Inflammatory macrophage treated with lipopolysaccharide for 1 hour (primary cell): ENCODE measurements around the gene ULBP1.
"Not testable (repeated sequence)": the region's sequence is repeated elsewhere in the genome, so short reads cannot be mapped to it uniquely, and the experiment has no call there.

ENCODE experiments used
- DNase-seq, 2 donors: peaks; one replicate each; pipeline ENCODE4 v3.0.0-alpha.2; 2020 to 2022

ULBP1 gene

DNA sequence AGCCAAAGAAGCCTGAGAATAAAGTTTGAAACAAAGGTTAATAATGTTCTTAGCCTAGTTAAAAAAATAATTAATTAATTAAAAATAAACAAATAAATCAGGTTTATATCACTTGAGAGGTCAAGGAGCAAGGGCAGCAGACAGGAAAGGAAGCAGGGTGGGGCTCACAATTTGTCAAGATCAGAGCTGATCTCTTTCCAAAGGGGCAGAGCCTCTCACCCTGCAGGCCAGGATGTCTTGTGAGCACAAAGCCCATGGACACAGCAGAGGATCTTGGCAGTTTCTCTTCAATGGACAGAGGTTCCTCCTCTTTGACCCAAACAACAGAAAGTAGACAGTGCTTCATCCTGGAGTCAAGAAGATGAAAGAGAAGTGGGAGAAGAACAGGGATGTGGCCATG, 14.9 kb downstream of the ULBP1 start:
- no peak for DNase-seq

DNA sequence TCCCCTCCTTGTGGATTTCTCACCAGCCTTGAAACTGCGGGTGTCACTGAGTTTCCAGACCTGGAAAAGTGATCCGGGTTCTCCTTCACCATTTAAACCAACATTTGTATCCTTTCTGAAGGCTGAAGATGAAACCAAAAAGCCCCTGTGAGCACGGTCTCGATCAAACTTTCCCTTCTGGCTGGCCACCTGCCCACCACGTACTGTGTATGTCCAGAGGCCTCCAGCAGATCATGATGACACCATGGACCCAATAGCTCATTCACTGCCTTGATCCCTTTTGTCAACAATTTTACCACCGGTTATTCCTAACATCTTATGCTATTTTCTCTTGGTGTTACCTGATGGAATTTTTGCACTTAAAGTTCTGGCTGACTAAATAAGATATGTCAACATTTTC, 15.6 kb downstream of the ULBP1 start:
- no peak for DNase-seq

DNA sequence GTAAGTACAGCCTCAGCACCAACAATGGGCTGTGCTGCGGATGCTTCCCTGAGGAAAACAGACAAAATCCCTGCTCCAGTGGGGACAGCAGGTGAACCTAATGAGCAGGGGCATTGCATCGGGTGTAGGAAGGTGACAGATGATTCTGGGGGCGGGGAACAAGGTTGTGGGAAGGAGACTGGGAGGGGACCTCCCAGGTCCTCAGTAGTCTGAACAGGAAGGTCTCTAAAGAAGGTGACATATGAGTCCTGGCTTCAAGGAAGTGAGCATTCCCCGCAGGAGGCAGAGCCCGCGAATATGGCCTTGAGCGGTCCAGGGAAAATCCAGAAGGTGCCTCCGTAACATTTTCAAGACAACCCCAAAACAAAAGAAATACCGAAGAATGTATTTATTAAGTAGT, 19.4 kb downstream of the ULBP1 start:
- DNase-seq, result no peak

DNA sequence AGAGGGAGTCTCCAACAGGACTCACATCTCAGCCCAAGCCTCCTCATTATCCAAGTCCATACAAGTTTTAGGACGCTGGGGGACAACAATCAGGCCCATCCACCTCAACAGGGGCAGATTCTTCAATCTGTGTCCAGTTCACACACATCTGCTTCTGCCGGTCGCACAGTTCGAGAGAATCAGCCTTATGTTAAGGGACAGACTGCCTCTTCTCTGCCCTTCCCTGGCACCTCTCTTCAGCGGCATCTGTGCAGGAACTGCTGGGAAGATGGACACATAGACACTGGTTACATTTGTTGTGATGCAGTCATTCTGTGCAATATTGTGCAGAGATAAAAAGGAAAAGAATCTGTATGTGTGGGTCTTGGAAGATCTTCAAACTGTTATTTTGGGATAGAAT, 21.0 kb downstream of the ULBP1 start:
- no peak for DNase-seq

DNA sequence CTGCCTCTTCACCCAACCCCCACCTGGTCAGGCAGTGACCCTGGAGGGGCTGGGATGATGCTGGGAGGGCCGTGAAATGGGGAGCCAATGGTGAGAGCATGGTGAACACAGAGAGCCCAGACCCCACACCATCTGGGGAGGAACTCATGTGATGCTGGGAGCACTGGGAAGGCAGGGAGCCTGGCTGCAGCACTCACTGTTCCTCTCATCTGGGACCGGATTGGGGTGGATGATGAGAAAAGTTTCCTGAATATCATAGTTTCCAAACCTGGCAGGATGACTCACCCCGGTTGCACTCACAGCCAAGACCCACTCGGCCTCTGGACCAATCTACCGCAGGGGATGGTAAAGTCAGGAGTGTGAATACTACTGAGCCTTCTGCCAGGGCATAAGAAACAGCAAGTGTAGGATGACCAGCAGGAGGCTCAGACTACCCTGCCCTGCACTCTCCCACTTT, 21.8 kb downstream of the ULBP1 start:
- DNase-seq, result no peak

DNA sequence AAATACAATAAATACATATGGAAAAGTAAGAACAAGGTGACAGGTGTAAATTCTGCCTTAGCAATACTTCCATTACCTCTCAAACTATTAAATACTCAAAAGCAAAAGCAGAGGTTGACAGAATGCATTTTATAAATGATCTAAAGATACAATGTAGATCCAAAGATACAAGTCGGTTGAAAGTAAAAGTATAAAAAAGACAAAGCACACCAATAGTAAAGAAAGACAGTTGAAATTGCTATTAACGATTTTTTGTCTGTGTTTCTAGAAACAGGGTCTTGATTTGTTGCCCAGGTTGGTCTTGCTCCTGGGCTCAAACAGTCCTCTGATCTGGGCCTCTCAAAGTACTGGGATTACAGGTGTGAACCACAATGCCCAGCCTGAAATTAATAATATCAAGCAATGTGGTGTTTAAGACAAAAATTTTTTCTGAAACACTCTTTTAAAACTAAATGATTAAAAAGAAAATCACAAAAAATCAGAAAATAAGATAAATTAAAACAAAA, 23.9 kb downstream of the ULBP1 start:
- no peak for DNase-seq

DNA sequence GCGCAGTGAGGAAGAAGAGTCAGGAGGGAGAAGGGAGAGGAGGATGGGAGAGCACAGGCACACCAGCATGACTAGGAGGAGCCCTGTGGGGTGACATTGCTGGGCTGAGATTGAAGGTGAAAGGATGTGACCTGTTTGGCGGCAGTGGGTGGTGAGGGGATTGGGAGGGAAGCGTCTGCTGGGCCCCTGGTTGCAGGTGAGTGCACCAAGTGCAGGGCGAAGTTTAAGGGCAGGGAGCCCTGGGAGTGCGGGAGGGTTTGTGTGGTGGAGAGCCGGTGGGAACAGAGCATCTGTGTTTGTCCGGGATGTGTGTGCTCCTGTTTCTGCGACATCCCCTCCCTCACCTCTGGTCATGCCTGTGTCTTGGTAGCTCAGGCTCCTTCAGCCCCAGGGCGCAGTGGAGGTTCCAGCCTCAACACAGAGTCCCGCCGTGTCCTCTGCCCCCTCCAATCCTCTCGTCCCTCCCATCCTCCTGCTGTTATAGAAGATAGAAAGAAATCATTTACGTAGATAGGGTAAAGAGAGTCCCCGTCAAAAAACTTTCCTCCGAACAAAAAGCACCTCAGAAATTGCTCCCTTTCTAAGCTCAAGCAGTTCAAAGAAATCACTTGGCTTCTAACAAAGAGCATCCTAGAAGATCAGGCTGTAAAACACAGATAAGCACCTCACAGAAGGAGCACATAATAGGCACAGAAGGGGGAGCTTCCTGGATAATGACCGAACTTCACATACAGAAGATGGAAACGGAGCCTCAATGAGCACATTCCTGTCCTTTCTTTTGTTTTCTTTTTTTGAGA, 25.0 kb downstream of the ULBP1 start:
- no peak for DNase-seq

DNA sequence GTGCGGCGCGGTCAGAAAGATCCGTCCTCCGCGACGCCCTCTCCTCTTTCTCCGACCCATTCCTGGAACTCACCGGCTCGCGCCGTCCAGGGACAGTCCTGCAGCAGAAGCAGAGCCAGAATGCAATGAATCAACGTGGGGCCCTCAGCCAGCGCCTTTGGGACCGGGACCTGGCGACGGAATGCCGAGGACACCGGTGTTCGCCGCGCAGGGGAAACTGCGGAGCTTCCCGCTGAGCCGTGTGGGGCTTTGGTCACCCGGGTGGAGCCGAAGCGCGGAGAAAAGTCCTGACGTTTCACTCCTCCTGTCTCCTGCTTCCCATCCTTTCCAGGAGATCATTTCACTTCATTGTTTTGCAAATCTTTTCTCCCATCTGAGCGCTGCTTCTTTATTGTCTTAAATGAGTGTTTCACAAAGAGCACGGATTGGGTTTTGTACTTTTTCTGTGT, 26.5 kb downstream of the ULBP1 start:
- no peak for DNase-seq

DNA sequence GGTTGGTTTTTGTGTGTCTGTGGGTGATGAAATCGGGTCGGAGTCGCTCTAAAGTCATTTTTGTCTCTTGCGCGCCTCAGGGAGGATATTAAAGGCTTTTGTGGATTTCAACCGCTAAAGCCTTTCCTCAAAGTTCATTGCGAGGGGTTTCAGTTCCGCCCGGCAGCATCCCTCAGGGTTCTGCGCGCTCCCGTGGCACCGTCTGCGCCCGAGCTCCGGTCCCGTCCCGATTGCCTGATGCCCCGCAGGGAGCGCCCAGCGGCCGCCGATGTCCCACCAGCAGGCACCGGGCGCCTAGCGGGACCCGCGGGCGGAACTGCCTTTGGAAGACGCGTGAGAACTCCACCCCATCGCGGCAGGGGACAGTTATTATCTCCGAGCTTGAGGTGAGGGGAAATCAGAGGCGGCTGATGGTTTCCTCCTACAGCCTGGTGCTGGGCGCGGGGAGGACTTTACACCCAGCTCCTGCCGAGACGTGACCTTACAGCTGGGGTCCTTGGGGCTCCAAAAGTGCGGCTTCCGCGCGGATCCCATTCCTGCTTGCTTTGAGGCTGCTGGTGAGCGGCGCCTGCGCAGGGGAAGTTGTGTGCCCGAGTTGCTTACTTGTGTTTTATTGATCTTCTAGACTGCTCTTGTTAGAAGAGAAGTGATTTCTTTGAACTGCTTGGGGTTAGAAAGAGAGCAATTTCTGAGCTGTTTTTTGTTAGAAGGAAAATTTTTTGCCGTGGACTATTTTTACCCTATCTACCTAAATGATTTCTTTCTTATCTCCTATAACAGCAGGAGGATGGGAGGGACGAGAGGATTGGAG, 27.1 kb downstream of the ULBP1 start:
- peak in 1 of 2 donors; percentile 7 for DNase-seq

DNA sequence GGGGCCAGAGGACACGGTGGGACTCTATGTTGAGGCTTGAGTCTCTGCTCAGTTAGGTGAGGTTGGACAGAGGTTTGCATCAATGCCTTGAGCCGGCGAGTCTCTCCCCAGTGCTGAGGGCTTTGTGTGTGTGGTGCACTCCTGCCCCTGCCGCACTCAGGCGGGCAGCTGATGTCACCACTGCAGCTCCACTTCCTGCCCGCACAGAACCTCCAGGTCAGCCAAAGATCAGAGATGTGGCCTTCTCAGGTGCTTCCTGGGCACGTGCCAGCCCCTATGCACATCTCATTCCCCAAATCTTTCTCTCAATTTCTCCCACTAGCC, 27.7 kb downstream of the ULBP1 start:
- DNase-seq, result not testable (repeated sequence)

DNA sequence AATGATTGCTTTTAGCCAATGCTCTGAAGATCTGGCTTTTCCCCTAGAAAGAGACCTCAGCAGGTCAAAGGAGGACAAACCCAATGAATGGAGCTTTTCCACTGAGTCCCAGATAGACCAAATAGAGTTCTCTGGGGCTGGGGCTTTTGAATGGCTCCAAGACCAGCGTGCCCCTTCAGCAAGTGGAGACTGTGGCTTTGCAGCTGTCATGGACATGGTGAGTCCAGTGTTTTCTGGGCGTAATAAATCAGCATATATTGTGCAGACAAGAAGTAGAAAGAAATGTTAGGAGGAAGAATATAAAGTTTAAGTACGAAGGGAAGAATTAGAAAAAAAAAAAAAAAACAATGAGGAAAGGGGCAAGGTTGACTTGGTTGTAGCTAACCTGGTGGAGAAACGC, 28.1 kb downstream of the ULBP1 start:
- DNase-seq, result no peak

DNA sequence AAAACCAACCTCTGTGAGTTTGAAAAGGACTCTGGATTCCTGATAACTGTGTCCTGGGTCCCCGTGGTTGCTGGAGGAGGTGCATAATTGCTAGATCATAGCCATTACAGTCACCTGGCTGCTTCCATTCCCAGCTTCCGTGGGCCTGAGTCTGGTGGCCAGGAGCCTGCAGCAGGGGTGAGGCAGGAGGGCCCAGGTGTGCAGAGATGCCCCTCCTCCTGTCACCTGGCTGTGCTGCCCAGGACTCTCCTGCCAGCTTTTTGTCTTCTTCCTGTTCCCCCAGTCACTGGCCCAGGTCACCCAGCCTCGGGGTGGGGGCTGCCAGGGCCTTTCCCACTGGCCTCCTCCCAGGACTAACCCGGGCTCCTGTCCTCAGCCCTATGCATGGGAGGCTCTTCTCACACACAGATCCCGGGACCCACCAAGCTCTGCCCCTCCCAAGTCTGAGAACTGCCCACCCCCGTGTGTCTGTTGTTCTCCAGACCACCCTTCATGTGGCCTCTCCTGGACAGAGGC, 31.6 kb downstream of the ULBP1 start:
- DNase-seq, result no peak

DNA sequence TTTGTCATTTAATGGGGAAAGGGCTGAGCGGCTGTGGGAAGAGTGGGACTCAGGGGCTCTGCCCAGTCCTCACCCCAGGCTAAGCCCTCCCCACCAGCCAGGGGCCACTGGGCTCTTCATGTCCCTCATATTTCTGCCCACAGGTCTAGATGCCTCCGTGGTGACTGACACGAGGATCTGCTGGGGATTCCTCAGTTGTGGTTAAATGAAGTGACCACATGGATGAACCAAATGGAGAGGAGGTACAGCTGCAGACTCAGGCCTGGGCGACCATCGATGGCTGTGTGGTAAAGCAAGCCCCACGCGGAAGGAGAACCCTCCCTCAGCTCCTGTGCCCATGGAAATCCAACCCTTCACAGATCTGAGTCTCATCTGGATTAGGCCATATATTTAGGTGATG, 32.2 kb downstream of the ULBP1 start:
- DNase-seq, result no peak

DNA sequence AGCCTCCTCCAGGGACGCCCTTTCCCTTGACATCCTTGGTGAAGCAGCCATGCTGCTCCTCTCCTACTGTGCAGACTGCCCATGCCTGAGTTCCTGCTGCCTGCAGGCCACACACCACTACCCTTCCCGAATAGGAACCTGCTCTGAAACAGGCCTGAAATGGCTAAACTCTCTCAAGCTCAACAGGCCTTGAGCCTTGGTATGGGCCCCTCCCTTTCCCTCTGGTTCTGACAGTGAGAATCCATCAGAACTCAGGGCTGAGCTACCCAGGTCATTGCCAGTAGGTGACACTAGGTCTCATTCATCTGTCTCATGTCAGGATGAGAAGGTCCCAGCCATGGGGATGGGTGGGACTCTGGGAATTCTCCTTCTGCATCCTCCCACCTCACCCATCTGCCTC, 35.9 kb downstream of the ULBP1 start:
- DNase-seq, result no peak

DNA sequence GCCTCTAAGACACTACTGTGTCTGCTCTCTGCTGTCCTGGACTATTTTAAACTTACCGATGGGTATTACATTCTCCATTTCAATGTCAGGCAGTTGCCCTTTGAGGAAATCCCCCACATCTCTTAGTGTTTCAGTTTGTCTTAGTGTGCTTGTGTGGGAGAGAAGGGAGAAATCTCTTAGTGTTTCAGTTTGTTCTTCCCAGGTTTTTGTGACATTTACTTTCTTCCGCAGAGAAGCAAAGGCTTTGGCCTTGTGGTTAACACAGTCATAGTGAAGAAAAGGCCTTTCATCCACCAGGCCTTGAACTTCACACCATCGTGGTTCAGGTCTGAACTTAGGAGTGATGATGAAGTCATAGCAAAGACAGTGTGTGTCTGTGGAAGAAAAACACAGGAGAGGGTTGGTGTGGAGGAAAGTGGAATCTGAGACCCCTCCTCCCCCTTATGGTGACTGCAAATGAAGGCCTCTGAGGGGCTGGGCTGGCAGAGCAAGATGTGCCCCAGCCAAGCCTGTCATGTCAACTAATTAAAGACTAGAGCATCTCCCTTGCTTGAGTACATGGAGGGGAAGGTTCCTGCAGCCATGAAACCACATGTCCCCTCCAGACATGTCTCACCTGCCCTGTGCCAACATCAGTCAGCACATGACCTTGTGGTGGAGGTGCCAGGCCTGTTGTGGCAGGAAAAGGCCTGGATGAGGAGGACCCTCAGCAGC, 37.7 kb downstream of the ULBP1 start:
- no peak for DNase-seq

DNA sequence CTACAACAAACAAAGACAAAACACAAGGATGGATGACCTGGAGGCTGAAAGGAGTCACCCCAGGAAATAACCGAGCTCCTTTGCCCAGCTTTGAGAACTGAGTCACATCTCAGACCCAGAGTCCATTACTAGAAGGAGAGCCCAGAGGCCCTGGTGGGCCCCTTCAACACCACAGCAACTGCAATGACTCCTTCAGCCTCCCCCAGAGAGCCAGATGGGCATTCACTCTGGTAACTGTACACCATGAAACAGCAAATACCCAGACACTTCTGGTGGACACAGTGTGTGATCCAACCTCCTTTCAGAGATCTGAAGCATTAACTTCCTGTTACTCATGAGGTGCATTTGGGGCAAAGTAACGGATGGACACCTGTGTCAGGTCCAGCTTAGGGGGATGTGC, 39.0 kb downstream of the ULBP1 start:
- DNase-seq, result no peak

DNA sequence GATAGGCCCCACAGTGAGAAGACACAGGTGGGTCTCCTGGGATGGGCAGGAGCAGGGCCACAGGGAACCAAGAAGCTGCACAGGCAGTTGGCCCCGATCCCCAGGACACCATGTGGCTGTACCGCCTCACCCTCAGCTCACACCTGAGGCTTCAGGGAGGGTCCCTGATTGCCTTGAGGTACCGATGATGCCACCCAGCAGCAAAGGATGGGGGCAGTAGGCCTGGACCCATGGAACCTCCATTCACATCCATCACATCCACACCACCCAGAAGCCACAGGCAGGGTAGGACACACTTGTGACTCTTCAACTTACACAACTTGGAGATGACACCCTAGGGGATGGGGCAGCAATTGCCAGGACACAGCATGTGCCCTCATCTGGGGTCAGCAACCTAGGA, 39.9 kb downstream of the ULBP1 start:
- not testable (repeated sequence) for DNase-seq

DNA sequence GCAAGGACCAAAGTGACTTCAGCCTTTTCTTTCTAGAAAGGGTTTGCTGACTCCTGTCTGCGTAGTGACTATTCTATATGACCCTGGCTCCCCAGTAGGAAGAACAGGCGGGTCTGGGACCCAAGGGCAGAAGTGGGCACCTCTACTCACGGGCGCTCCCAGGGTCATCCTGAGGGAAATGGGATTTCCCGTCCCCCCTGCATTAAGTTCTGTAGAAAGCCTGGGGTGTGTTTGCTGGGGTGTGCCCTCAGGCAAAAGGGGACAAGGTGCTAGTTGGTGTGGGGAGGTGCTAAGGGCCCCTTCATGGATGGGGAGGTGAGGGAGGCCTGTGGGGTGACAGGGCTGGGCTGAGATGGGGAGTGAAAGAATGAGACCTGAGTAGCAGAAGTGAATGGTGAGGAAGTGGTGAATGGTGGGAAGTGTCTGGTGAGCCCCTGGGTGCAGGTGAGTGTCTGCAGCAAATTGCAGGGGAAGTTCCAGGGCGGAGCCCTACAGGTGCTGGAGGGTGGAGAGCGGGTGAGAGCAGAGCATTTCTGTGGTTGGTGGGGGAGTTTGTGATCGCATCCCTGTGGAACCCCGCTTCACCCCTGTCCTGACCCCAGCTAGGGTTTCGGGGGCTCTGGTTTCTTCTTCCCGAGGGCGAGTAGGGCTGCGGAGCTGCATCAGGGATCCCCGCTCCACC, 40.5 kb downstream of the ULBP1 start:
- no peak for DNase-seq

DNA sequence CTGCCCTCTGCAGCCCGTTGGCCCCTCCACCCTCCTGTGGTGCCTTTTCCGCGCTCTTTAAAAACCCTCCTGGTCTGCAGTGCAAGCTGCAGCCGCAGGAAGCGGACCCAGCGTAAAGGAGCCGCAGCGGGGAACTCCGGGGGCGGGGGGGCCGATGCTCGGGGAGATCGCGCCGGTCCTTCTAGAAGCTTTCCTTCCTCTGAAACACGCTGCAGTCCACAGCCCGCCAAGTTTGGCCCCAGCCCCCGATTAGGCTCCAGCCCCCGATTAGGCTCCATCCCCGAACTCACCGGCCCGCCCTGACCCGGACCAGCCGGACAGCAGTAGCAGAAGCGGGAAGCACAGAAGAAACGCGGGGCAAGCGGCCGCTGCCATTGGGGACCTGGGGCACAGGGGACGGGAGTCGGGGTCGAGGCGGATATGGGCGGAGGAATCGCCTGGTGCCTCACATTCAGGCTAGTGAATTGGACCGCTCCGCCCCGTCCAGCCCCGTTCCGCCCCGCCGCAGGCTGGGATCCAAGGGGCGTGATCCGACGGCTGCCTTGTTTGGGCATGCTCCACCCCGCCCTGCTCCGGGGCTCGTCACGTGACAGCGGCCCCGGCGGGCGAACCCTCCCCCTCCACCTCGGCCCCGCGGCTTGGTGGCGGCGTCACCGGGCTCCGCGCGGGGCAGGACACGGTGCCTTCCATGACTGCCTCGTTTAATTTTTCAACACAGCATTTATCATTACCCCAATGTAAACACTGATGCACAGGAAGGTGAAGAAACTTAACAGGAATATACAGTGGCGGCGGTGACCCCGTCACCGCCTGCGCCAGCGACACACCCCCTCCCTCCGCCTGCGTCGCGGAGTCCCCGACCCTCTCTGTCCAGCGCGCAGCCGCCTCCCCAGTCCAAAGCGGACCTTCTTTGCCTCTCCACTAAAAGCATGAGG, 41.3 kb downstream of the ULBP1 start:
- DNase-seq, result peak; percentile 68 to 75

DNA sequence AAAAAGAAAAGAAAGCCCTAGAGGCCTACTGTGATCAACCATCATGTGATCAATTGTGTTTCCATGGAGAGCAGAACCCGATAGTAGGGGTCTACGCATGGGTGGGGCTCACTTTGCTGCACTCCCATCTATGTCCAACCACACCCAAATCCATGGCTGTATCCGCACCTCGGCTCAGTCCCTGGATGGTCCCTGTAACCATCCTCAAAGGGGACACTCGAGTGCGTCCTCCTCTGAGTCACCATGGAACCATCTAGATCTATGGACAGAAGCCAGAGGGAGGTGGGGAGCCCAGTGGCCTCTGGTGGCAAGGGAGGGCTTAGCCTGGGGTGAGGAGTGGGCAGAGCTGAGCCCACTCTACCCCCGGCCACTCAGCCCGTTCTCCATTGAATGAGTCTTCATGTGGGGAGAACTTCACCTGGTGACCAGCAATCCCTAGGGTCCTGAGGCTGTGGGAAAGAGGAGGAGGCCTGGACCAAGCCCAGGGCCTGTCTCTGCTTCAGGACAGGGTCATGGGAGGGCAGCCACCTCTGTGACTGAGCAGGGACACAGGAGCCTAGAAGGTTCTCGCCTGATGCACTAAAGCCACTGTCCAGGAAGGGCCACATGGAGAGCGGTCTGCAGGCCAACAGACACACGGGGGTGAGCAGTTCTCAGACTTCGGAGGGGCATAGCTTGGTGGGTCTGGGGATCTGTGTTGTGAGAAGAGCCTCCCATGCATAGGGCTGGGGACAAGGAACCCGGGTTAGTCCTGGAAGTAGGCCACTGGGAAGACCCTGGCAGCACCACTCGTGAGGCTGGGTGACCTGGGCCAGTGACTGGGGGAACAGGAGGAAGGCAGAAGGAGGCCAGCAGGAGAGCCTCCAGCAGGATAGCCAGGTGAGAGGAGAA, 42.3 kb downstream of the ULBP1 start:
- DNase-seq, result no peak
